ENCODE measurements around the gene SCYL1.

- TF ChIP-seq CTCF (IDR thresholded peaks at IDR 0.05; ENCODE audit: low read depth, low read length), result no peak
- no peak for TF ChIP-seq EZH2phosphoT487 (IDR thresholded peaks at IDR 0.05; ENCODE audit: low read depth)
Observed at GRCh38 chr11:65505466-65506289, 19.2 kb upstream of the SCYL1 start.

Data from OCI-LY3 (cell line).